ENCODE data around the gene CSPG4.
"Not testable (repeated sequence)": the region's sequence is repeated elsewhere in the genome, so short reads cannot be mapped to it uniquely, and the experiment has no call there.

Gene CSPG4

DNA sequence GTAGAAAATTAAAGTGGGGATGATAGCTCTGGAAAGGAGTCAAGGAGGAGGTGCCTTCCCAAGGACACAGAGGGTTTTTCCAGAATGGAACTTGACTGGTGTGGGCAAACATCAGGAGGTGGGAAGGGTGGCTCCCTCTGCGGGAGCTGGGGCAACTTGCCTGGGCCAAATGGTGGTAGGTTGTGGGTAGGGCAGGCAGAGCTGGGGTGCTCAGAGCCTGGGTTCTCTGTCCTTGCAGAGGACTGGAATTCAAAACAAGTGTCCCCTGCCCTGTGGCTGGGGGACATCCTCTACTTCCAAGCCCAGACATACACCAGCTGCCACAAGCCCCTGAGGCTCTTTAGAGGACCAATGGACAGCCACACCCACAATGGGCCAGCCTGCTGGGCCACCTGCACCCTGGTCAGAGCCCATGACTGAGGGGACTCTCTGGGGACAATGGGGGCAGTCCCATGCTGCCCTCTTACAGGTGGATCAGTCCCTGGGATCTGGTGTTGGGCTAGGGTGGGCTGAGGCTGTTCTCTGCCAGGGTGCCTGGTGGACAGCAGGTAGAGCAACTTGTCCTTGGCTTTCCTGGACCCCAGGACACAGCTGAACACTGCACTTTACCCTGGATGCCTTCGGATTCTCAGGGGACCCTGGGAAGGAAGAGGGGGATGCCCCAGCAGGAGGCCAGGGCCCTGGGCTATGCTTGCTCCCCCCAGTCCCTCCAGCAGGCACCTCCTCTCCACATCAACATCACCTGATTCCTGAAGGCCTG, 38.6 kb upstream of the CSPG4 start:
- H3K4me2 ChIP-seq (ENCODE audit: low read depth, low read length) = no peak overlapping the region
- H3K36me3 ChIP-seq (replicated peaks; ENCODE audit: insufficient read depth, low read length) = no peaks in the 10 kb centered on the region
- H2AFZ ChIP-seq (ENCODE audit: low read length) = no peak overlapping the region
- DNase-seq = no peak
- H3K4me1 ChIP-seq (ENCODE audit: low read length) = no peaks in the 10 kb centered on the region
- TF ChIP-seq EZH2phosphoT487 (IDR thresholded peaks at IDR 0.05; ENCODE audit: low read length) (no peak), EZH2 (optimal IDR thresholded peaks at IDR 0.05; ENCODE audit: low read depth, low read length) (no peak)
- TF ChIP-seq, protein P1, sequence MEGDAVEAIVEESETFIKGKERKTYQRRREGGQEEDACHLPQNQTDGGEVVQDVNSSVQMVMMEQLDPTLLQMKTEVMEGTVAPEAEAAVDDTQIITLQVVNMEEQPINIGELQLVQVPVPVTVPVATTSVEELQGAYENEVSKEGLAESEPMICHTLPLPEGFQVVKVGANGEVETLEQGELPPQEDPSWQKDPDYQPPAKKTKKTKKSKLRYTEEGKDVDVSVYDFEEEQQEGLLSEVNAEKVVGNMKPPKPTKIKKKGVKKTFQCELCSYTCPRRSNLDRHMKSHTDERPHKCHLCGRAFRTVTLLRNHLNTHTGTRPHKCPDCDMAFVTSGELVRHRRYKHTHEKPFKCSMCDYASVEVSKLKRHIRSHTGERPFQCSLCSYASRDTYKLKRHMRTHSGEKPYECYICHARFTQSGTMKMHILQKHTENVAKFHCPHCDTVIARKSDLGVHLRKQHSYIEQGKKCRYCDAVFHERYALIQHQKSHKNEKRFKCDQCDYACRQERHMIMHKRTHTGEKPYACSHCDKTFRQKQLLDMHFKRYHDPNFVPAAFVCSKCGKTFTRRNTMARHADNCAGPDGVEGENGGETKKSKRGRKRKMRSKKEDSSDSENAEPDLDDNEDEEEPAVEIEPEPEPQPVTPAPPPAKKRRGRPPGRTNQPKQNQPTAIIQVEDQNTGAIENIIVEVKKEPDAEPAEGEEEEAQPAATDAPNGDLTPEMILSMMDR (IDR thresholded peaks at IDR 0.05; ENCODE audit: low read length) = no peak
- H3K27ac ChIP-seq (ENCODE audit: low read length) = no peak overlapping the region
- H3K79me2 ChIP-seq (ENCODE audit: low read length) = no peaks in the 10 kb centered on the region
- no peaks in the 10 kb centered on the region for H3K27me3 ChIP-seq (replicated peaks; ENCODE audit: insufficient read depth, low read length)
- H3K9me2 ChIP-seq (replicated peaks; ENCODE audit: insufficient read depth, low read length) = no peaks in the 10 kb centered on the region
- no peak overlapping the region for H3K4me3 ChIP-seq (ENCODE audit: low read length)
- no peak overlapping the region for H3K9ac ChIP-seq (ENCODE audit: low read length)
- H4K20me1 ChIP-seq (ENCODE audit: insufficient read depth, low read length) = no peaks in the 10 kb centered on the region
- no peaks in the 10 kb centered on the region for H3F3A ChIP-seq (ENCODE audit: insufficient read depth, low read length)
- H3K9me3 ChIP-seq (replicated peaks; ENCODE audit: insufficient read depth, low read length) = no peaks in the 10 kb centered on the region

DNA sequence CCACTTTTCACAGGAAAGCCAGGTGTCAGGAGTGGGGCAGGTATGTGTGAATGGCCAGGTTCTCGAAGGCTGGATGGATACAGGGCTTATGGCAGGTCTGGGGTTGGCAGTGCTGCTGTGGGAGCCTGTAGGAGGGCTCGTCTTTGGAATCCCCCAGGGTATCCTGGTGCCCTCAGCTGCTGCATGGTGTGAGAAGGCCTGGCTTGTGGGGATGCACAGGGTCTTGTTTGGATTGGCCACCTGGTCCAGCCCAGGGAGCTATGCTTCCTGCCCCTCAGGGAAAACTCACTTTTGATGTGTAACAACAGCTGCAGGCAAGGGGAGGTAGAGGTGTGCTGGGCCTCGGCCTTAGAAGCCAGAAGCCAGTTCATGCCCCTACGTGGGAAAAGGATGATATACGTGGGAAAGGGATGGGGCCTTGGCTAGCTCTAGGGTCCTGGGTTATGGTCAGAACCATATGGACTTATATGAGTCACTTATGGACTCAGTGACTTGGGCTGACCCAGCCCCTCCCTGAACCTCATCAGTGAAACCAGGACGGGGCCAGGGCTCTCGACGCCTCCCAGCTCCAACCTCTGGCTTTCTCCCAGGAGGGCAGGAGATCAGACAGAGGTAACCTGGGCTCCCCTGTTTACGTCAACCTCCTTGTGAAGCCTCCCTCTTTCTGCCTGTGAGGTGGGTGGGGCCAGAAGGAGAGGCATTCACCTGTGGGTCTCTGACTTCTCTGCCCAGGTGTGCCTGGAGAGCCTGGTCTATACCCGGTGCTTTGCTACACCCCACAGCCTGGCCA, 37.8 kb upstream of the CSPG4 start:
- no peaks in the 10 kb centered on the region for H3K27me3 ChIP-seq (replicated peaks; ENCODE audit: insufficient read depth, low read length)
- H2AFZ ChIP-seq (ENCODE audit: low read length) = no peak overlapping the region
- no peak overlapping the region for H3K4me2 ChIP-seq (ENCODE audit: low read depth, low read length)
- no peaks in the 10 kb centered on the region for H3K9me2 ChIP-seq (replicated peaks; ENCODE audit: insufficient read depth, low read length)
- no peak overlapping the region for H3K4me3 ChIP-seq (ENCODE audit: low read length)
- H3K36me3 ChIP-seq (replicated peaks; ENCODE audit: insufficient read depth, low read length) = no peaks in the 10 kb centered on the region
- H3K27ac ChIP-seq (ENCODE audit: low read length) = no peak overlapping the region
- no peaks in the 10 kb centered on the region for H3K79me2 ChIP-seq (ENCODE audit: low read length)
- no peak overlapping the region for H3K9ac ChIP-seq (ENCODE audit: low read length)
- no peaks in the 10 kb centered on the region for H3K4me1 ChIP-seq (ENCODE audit: low read length)
- no peaks in the 10 kb centered on the region for H4K20me1 ChIP-seq (ENCODE audit: insufficient read depth, low read length)
- H3K9me3 ChIP-seq (replicated peaks; ENCODE audit: insufficient read depth, low read length) = no peaks in the 10 kb centered on the region
- DNase-seq = no peak
- H3F3A ChIP-seq (ENCODE audit: insufficient read depth, low read length) = no peaks in the 10 kb centered on the region
- TF ChIP-seq EZH2phosphoT487 (IDR thresholded peaks at IDR 0.05; ENCODE audit: low read length) = no peak
- TF ChIP-seq, protein P1 (IDR thresholded peaks at IDR 0.05; ENCODE audit: low read length) = no peak
- TF ChIP-seq EZH2 (optimal IDR thresholded peaks at IDR 0.05; ENCODE audit: low read depth, low read length) = no peak

DNA sequence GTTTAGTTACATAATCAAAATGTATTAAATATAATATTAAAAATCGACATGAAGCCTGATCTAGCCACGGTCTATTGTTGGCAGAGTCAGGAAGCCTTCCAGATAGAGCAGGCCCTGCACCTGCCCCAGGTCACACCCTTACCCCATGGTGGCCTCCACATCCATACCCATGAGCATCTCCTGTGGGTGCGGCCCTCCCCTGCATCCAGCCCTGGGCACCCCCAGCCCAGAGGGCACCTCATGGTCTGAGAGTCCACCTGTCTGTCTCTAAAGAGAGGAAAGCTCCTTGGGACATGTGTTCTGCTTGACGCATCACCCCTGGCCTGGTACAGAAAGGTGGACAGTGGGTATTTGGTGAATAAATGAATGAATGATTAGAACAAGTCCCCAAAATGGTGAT, 37.2 kb upstream of the CSPG4 start:
- no peak overlapping the region for H3K4me3 ChIP-seq (ENCODE audit: low read length)
- DNase-seq = no peak
- H3K9ac ChIP-seq (ENCODE audit: low read length) = no peak overlapping the region
- no peaks in the 10 kb centered on the region for H3K36me3 ChIP-seq (replicated peaks; ENCODE audit: insufficient read depth, low read length)
- no peaks in the 10 kb centered on the region for H3K27me3 ChIP-seq (replicated peaks; ENCODE audit: insufficient read depth, low read length)
- H3K9me3 ChIP-seq (replicated peaks; ENCODE audit: insufficient read depth, low read length) = no peaks in the 10 kb centered on the region
- no peak overlapping the region for H2AFZ ChIP-seq (ENCODE audit: low read length)
- no peaks in the 10 kb centered on the region for H3K4me1 ChIP-seq (ENCODE audit: low read length)
- TF ChIP-seq EZH2phosphoT487 (IDR thresholded peaks at IDR 0.05; ENCODE audit: low read length) (no peak), EZH2 (optimal IDR thresholded peaks at IDR 0.05; ENCODE audit: low read depth, low read length) (no peak)
- TF ChIP-seq, protein P1 (IDR thresholded peaks at IDR 0.05; ENCODE audit: low read length) = no peak
- no peaks in the 10 kb centered on the region for H4K20me1 ChIP-seq (ENCODE audit: insufficient read depth, low read length)
- no peaks in the 10 kb centered on the region for H3K79me2 ChIP-seq (ENCODE audit: low read length)
- no peaks in the 10 kb centered on the region for H3K9me2 ChIP-seq (replicated peaks; ENCODE audit: insufficient read depth, low read length)
- no peak overlapping the region for H3K27ac ChIP-seq (ENCODE audit: low read length)
- no peaks in the 10 kb centered on the region for H3F3A ChIP-seq (ENCODE audit: insufficient read depth, low read length)
- H3K4me2 ChIP-seq (ENCODE audit: low read depth, low read length) = no peak overlapping the region

DNA sequence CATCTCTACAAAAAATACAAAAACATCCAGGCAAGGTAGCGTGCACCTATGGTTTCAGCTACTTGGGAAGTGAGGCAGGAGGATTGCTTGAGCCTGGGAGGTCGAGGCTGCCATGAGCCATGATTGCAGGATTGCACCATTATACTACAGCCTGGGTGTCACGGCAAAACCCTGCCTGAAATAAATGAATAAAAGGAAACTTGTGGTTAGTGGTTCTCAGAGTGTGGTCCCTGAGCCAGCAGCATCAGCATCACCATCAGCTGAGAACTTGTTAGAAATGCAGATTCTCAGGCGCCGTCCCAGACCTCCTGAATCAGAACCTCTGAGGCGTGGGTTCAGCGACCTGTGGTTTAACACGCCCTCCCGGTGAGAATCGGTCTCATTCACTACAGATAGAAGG, 36.2 kb upstream of the CSPG4 start:
- not testable (repeated sequence) for H3K4me1 ChIP-seq (ENCODE audit: low read length); H3K4me2 ChIP-seq (ENCODE audit: low read depth, low read length); H4K20me1 ChIP-seq (ENCODE audit: insufficient read depth, low read length); H3K27ac ChIP-seq (ENCODE audit: low read length); H2AFZ ChIP-seq (ENCODE audit: low read length); H3K79me2 ChIP-seq (ENCODE audit: low read length); H3K9me2 ChIP-seq (replicated peaks; ENCODE audit: insufficient read depth, low read length); H3K36me3 ChIP-seq (replicated peaks; ENCODE audit: insufficient read depth, low read length); H3K27me3 ChIP-seq (replicated peaks; ENCODE audit: insufficient read depth, low read length); DNase-seq; H3F3A ChIP-seq (ENCODE audit: insufficient read depth, low read length); H3K9me3 ChIP-seq (replicated peaks; ENCODE audit: insufficient read depth, low read length); H3K4me3 ChIP-seq (ENCODE audit: low read length); H3K9ac ChIP-seq (ENCODE audit: low read length)

DNA sequence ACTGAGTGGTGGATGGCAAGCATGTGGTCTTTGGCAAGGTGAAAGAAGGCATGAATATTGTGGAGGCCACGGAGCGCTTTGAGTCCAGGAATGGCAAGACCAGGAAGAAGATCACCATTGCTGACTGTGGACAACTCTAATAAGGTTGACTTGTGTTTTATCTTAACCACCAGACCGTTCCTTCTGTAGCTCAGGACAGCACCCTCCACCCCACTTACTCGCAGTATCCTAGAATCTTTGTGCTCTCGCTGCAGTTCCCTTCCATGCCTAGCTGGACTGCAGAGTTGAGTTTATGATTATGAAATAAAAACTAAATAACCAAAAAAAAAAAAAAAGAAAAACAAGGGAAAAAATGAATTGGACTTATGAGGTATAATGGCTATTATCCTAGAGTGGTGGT, 34.5 kb upstream of the CSPG4 start:
- H2AFZ ChIP-seq (ENCODE audit: low read length); DNase-seq; H3K27ac ChIP-seq (ENCODE audit: low read length); H3K79me2 ChIP-seq (ENCODE audit: low read length); H3K9me3 ChIP-seq (replicated peaks; ENCODE audit: insufficient read depth, low read length); H3K4me2 ChIP-seq (ENCODE audit: low read depth, low read length); H3K9me2 ChIP-seq (replicated peaks; ENCODE audit: insufficient read depth, low read length); H3K27me3 ChIP-seq (replicated peaks; ENCODE audit: insufficient read depth, low read length); H3K9ac ChIP-seq (ENCODE audit: low read length); H3F3A ChIP-seq (ENCODE audit: insufficient read depth, low read length); H4K20me1 ChIP-seq (ENCODE audit: insufficient read depth, low read length); H3K4me1 ChIP-seq (ENCODE audit: low read length); H3K36me3 ChIP-seq (replicated peaks; ENCODE audit: insufficient read depth, low read length); H3K4me3 ChIP-seq (ENCODE audit: low read length): not testable (repeated sequence)

All from MM.1S (cell line).